Stimulated activated effector memory CD8-positive, alpha-beta T cell treated with anti-CD3 and anti-CD28 coated beads, Interleukin-12 subunit alpha, Interleukin-12 subunit beta, amount 100 ng/mL, for 72 hours (primary cell): ENCODE data around the gene SSX2IP.

Experiments used
- ATAC-seq: fragments of 150-1000 bp; cut with Tn5 transposase; 2 replicates; pipeline ENCODE4 v1.10.0; 2021
- DNase-seq, 2 donors: peaks; one replicate each; pipeline ENCODE4 v3.0.0; 2021 to 2022; ENCODE audit warnings: low spot score in 2 of 2
- H3K27ac Mint-ChIP-seq: one replicate; pipeline ENCODE4 v1.8.0; 2022; ENCODE audit warnings: mild to moderate bottlenecking, mixed read lengths
- H3K36me3 Mint-ChIP-seq: one replicate; pipeline ENCODE4 v1.8.0; 2022; ENCODE audit warnings: mild to moderate bottlenecking, mixed read lengths
- H3K4me1 Mint-ChIP-seq: one replicate; pipeline ENCODE4 v1.8.0; 2022; ENCODE audit warnings: mixed read lengths
- H3K4me3 Mint-ChIP-seq: one replicate; pipeline ENCODE4 v1.8.0; 2022; ENCODE audit warnings: mild to moderate bottlenecking, mixed read lengths
- H3K9me3 Mint-ChIP-seq: one replicate; pipeline ENCODE4 v1.8.0; 2022; ENCODE audit warnings: mixed read lengths

SSX2IP gene

GRCh38 chr1:84693005-84693404 is 2.7 kb upstream of the SSX2IP start:
- DNase-seq (no peak), ATAC-seq (no peak)
- peaks cover 7% of the 10 kb centered on the region for H3K36me3 Mint-ChIP-seq
- no peaks in the 10 kb centered on the region for H3K9me3 Mint-ChIP-seq
- peak overlapping the region; percentile 47 for H3K4me3 Mint-ChIP-seq
- peak overlapping the region; percentile 60 for H3K27ac Mint-ChIP-seq
- H3K4me1 Mint-ChIP-seq, result peaks cover 32% of the 10 kb centered on the region

- H3K9me3 Mint-ChIP-seq, result no peaks in the 10 kb centered on the region
- H3K4me1 Mint-ChIP-seq, result peaks cover 38% of the 10 kb centered on the region
- H3K36me3 Mint-ChIP-seq, result peaks cover 7% of the 10 kb centered on the region
- peak overlapping the region; percentile 60 for H3K27ac Mint-ChIP-seq
- H3K4me3 Mint-ChIP-seq, result peak overlapping the region; percentile 47
- ATAC-seq (no peak), DNase-seq (no peak)
Measured at GRCh38 chr1:84692391-84692790, 2.1 kb upstream of the SSX2IP start.

GRCh38 chr1:84691122-84691783 is 992 bp upstream of the SSX2IP start:
- Mint-ChIP-seq H3K4me1 (peaks cover 49% of the 10 kb centered on the region), H3K9me3 (no peaks in the 10 kb centered on the region), H3K27ac (peak overlapping the region; percentile 94), H3K36me3 (peaks cover 7% of the 10 kb centered on the region), H3K4me3 (peak overlapping the region; percentile 95)
- DNase-seq, result no peak
- no peak for ATAC-seq

- H3K4me3 Mint-ChIP-seq, result peak overlapping the region; percentile 95
- ATAC-seq (no peak), DNase-seq (peak in 1 of 2 donors; percentile 75)
- H3K9me3 Mint-ChIP-seq, result no peaks in the 10 kb centered on the region
- peak overlapping the region; percentile 94 for H3K27ac Mint-ChIP-seq
- peaks cover 7% of the 10 kb centered on the region for H3K36me3 Mint-ChIP-seq
- peaks cover 50% of the 10 kb centered on the region for H3K4me1 Mint-ChIP-seq
Measured at GRCh38 chr1:84689514-84690396, 506 bp downstream of the SSX2IP start.

- no peaks in the 10 kb centered on the region for H3K9me3 Mint-ChIP-seq
- DNase-seq (no peak), ATAC-seq (no peak)
- peaks cover 50% of the 10 kb centered on the region for H3K4me1 Mint-ChIP-seq
- peaks cover 7% of the 10 kb centered on the region for H3K36me3 Mint-ChIP-seq
- H3K27ac Mint-ChIP-seq, result no peak overlapping the region
- peak overlapping the region; percentile 95 for H3K4me3 Mint-ChIP-seq
Measured at GRCh38 chr1:84688463-84689061, 1.7 kb downstream of the SSX2IP start.

- H3K27ac Mint-ChIP-seq, result no peak overlapping the region
- peaks cover 48% of the 10 kb centered on the region for H3K4me1 Mint-ChIP-seq
- DNase-seq, result no peak
- no peaks in the 10 kb centered on the region for H3K9me3 Mint-ChIP-seq
- ATAC-seq, result no peak
- peak overlapping the region; percentile 95 for H3K4me3 Mint-ChIP-seq
- H3K36me3 Mint-ChIP-seq, result peaks cover 7% of the 10 kb centered on the region
Measured at GRCh38 chr1:84687714-84688462, 2.4 kb downstream of the SSX2IP start.

- Mint-ChIP-seq H3K27ac (no peak overlapping the region), H3K4me3 (no peak overlapping the region)
- ATAC-seq, result no peak
Measured at GRCh38 chr1:84686223-84686622, 4.0 kb downstream of the SSX2IP start.

GRCh38 chr1:84683508-84683907 is 6.8 kb downstream of the SSX2IP start:
- no peaks in the 10 kb centered on the region for H3K36me3 Mint-ChIP-seq
- no peak overlapping the region for H3K4me3 Mint-ChIP-seq
- no peaks in the 10 kb centered on the region for H3K9me3 Mint-ChIP-seq
- no peak for ATAC-seq
- no peak for DNase-seq
- H3K4me1 Mint-ChIP-seq, result peaks cover 28% of the 10 kb centered on the region
- no peak overlapping the region for H3K27ac Mint-ChIP-seq

More at GRCh38 chr1:84686223-84686622, 4.0 kb downstream of the SSX2IP start:
- no peak for DNase-seq
- Mint-ChIP-seq H3K9me3 (no peaks in the 10 kb centered on the region), H3K4me1 (peaks cover 41% of the 10 kb centered on the region), H3K36me3 (peaks cover 7% of the 10 kb centered on the region)

GRCh38 chr1:84682047-84682446 is 8.2 kb downstream of the SSX2IP start:
- H3K9me3 Mint-ChIP-seq, result no peaks in the 10 kb centered on the region
- H3K4me3 Mint-ChIP-seq, result no peak overlapping the region
- H3K36me3 Mint-ChIP-seq, result no peaks in the 10 kb centered on the region
- DNase-seq (no peak), ATAC-seq (no peak)
- no peak overlapping the region for H3K27ac Mint-ChIP-seq
- H3K4me1 Mint-ChIP-seq, result peaks cover 15% of the 10 kb centered on the region

- ATAC-seq, result no peak
- H3K4me3 Mint-ChIP-seq, result no peak overlapping the region
- H3K4me1 Mint-ChIP-seq, result peaks cover 15% of the 10 kb centered on the region
- no peaks in the 10 kb centered on the region for H3K9me3 Mint-ChIP-seq
- no peak for DNase-seq
- H3K36me3 Mint-ChIP-seq, result no peaks in the 10 kb centered on the region
- no peak overlapping the region for H3K27ac Mint-ChIP-seq
Measured at GRCh38 chr1:84677415-84678099, 12.7 kb downstream of the SSX2IP start.

GRCh38 chr1:84675631-84676030 is 14.6 kb downstream of the SSX2IP start:
- no peak overlapping the region for H3K4me3 Mint-ChIP-seq

GRCh38 chr1:84675106-84675505 is 15.2 kb downstream of the SSX2IP start:
- H3K9me3 Mint-ChIP-seq, result no peaks in the 10 kb centered on the region
- ATAC-seq (no peak), DNase-seq (no peak)
- H3K4me1 Mint-ChIP-seq, result peaks cover 9% of the 10 kb centered on the region
- no peak overlapping the region for H3K27ac Mint-ChIP-seq
- H3K36me3 Mint-ChIP-seq, result no peaks in the 10 kb centered on the region
- H3K4me3 Mint-ChIP-seq, result no peak overlapping the region

More at GRCh38 chr1:84675631-84676030, 14.6 kb downstream of the SSX2IP start:
- DNase-seq, result no peak
- Mint-ChIP-seq H3K9me3 (no peaks in the 10 kb centered on the region), H3K27ac (no peak overlapping the region), H3K36me3 (no peaks in the 10 kb centered on the region), H3K4me1 (peaks cover 11% of the 10 kb centered on the region)
- no peak for ATAC-seq

GRCh38 chr1:84674705-84675104 is 15.6 kb downstream of the SSX2IP start:
- Mint-ChIP-seq H3K9me3 (no peaks in the 10 kb centered on the region), H3K36me3 (peaks cover 4% of the 10 kb centered on the region), H3K27ac (no peak overlapping the region), H3K4me3 (no peak overlapping the region), H3K4me1 (peaks cover 9% of the 10 kb centered on the region)
- DNase-seq (no peak), ATAC-seq (no peak)

GRCh38 chr1:84674021-84674420 is 16.2 kb downstream of the SSX2IP start:
- Mint-ChIP-seq H3K9me3 (no peaks in the 10 kb centered on the region), H3K27ac (no peak overlapping the region), H3K4me1 (peaks cover 9% of the 10 kb centered on the region), H3K4me3 (no peak overlapping the region), H3K36me3 (peaks cover 6% of the 10 kb centered on the region)
- no peak for DNase-seq
- no peak for ATAC-seq
